ENCODE results near the gene C18orf32.

- TF ChIP-seq POLR2AphosphoS5 (IDR thresholded peaks at IDR 0.05; ENCODE audit: low read depth, low read length) (no peak), CTCF (CRISPR knock-in tag; IDR thresholded peaks at IDR 0.05) (no peak), MBD4 (IDR thresholded peaks at IDR 0.05; ENCODE audit: borderline replicate concordance, low read length) (no peak), ZNF639 (CRISPR knock-in tag; conservative IDR thresholded peaks at IDR 0.05) (no peak), XBP1 (CRISPR knock-in tag; IDR thresholded peaks at IDR 0.05) (no peak), ZNF800 (CRISPR knock-in tag; IDR thresholded peaks at IDR 0.05) (no peak), ZKSCAN1 (IDR thresholded peaks at IDR 0.05; ENCODE audit: low read length) (no peak), ZBTB46 (CRISPR knock-in tag; IDR thresholded peaks at IDR 0.05; ENCODE audit: borderline replicate concordance) (no peak), EZH2 (conservative IDR thresholded peaks at IDR 0.05; ENCODE audit: low read depth, low read length) (no peak), ZXDC (CRISPR knock-in tag; IDR thresholded peaks at IDR 0.05) (no peak), NR2F6 (IDR thresholded peaks at IDR 0.05) (no peak), NR2F6 (CRISPR knock-in tag; IDR thresholded peaks at IDR 0.05) (no peak), PHF5A (CRISPR knock-in tag; IDR thresholded peaks at IDR 0.05; ENCODE audit: low read depth, unreplicated experiment) (no peak), ZNF878 (CRISPR knock-in tag; IDR thresholded peaks at IDR 0.05) (no peak), POLR2A (IDR thresholded peaks at IDR 0.05; ENCODE audit: insufficient read depth in 1 of 2, low read depth in 2 of 2, low read length in 2 of 2) (no peak)
Observed at GRCh38 chr18:49461602-49461977, 25.4 kb downstream of the C18orf32 start.

Data from HepG2 (cell line).